HG03378 (cell line): ENCODE measurements around the gene MAD1L1.
"Not testable (repeated sequence)": the region's sequence is repeated elsewhere in the genome, so short reads cannot be mapped to it uniquely, and the experiment has no call there.

Source experiments
- ATAC-seq: cut with Tn5 transposase; IDR thresholded peaks from one replicate; pipeline ENCODE4 v1.9.1; 2021; ENCODE audit warnings: mild to moderate bottlenecking, moderate library complexity; ENCODE audit not compliant: unreplicated experiment

Gene MAD1L1

GRCh38 chr7:1860881-1861798 lies 371.6 kb downstream of the MAD1L1 start:
- ATAC-seq, result not testable (repeated sequence)

- ATAC-seq, result no peak
Observed at GRCh38 chr7:1859266-1860035, 373.3 kb downstream of the MAD1L1 start.

- no peak for ATAC-seq
Observed at GRCh38 chr7:1858435-1859265, 374.1 kb downstream of the MAD1L1 start.

- ATAC-seq, result no peak
Observed at GRCh38 chr7:1857487-1858421, 375.0 kb downstream of the MAD1L1 start.

- ATAC-seq, result no peak
Observed at GRCh38 chr7:1856888-1857441, 375.8 kb downstream of the MAD1L1 start.

GRCh38 chr7:1856161-1856887 lies 376.4 kb downstream of the MAD1L1 start:
- no peak for ATAC-seq

- no peak for ATAC-seq
Observed at GRCh38 chr7:1855725-1856160, 377.0 kb downstream of the MAD1L1 start.

GRCh38 chr7:1854866-1855724 lies 377.6 kb downstream of the MAD1L1 start:
- no peak for ATAC-seq

- ATAC-seq, result no peak
Observed at GRCh38 chr7:1853986-1854865, 378.5 kb downstream of the MAD1L1 start.

GRCh38 chr7:1853431-1853985 lies 379.2 kb downstream of the MAD1L1 start:
- ATAC-seq, result no peak

GRCh38 chr7:1852517-1853430 lies 380.0 kb downstream of the MAD1L1 start:
- no peak for ATAC-seq

- ATAC-seq, result no peak
Observed at GRCh38 chr7:1851721-1852516, 380.8 kb downstream of the MAD1L1 start.

- ATAC-seq, result no peak
Observed at GRCh38 chr7:1850976-1851571, 381.7 kb downstream of the MAD1L1 start.
